CD4-positive, alpha-beta T cell treated with Interleukin-1 beta for 1 hour (primary cell): Measurements from ENCODE around the gene HTT.

ENCODE experiments used
- DNase-seq, 2 donors: peaks; one replicate each; pipeline ENCODE4 v3.0.0-alpha.2; 2020 to 2022

Gene HTT

DNA sequence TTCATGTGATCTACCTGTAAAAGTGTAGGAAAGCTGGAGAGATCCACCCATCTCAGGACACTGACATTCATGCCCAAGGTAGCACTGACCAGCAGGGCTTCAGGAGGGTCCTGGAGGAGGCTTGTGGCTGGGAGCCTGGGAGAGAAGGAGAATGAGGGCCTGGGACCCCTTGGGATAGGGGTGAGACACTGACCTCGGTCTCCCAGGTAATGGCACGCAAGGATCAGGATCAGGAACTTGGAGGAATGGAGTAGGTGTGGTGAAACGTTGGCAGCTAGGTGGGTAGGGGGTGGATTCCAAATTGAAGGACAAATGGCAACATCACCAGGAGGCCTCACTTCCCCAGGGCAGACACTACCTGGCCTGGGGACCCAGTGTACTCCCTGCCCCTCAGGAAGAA is 206.0 kb downstream of the HTT start:
- DNase-seq, result no peak

DNA sequence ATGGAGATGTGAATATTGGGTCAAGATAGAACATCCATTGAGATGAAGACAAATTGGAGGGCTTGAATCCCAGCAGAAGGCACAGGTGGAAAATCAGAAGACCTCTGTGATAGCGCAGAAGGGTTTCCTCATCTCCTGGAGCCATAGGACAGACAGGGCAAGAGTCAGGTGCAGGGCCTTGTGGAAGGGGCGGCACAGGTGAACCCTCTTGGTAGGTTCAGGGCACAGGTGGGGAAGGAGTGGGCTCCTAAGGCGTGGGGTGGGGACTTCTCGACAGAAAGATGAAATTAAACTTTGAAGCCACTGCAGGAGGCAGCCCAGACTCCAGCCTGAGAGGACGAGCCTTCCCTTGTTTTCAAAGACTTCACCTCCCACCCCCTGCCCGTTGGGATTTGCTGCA is 209.0 kb downstream of the HTT start:
- DNase-seq, result no peak

DNA sequence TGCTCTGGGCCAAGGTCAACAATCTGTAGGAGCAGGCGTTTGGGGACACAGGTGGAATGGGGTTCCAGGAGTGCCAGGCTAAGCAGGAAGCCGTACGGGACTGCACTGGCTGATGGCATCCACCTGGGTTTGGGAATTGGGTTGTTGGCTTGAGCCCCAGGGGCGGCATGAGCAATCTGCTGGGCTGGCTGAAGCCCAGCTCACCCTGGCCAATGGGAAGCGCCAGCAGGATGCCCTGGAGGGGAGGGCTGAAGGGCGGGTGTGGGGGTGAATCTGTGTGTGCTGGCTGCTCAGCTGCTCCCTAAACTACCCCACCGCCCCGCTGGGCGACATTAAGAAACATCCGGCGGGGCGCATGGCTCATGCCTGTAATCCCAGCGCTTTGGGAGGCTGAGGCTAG is 209.4 kb downstream of the HTT start:
- DNase-seq, result no peak

DNA sequence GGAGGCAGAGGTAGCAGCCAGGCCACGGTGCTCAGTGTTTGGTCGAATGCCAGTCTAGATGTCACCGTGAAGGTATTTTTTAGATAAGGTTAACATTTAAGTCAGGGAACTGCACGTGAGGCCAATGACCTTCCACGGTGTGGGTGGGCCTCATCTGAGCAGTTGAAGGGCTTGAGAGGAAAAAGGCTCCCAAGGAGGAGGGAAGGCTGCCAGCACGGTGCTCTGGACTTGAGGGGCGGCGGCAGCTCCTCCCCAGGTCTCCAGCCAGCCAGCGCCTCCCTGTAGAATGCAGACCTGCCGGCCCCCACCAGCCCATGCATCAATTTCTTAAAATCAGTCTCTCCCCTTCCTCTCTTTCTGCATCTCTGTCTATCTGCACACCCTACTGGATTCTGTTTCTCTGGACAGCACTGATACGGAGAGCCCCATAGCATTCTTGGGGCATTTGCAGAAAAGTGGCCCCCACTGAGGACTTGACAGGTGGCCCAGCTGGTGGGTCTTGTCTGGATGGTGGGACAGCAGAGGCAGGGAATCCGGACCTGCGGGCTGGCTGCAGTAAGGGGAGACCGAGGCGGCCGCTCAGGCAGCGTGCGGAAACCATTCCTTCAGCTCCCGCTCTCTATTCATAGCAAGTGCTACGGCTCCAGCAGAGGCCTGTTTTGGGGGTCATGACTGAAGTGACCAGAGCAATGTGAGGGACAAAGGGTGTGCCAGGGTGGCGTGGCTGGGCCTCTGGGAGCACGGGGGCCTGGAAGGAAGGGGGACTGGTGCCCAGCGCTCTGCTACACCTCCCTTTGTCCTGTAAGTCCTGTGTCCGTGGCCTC is 210.5 kb downstream of the HTT start:
- DNase-seq, result no peak

DNA sequence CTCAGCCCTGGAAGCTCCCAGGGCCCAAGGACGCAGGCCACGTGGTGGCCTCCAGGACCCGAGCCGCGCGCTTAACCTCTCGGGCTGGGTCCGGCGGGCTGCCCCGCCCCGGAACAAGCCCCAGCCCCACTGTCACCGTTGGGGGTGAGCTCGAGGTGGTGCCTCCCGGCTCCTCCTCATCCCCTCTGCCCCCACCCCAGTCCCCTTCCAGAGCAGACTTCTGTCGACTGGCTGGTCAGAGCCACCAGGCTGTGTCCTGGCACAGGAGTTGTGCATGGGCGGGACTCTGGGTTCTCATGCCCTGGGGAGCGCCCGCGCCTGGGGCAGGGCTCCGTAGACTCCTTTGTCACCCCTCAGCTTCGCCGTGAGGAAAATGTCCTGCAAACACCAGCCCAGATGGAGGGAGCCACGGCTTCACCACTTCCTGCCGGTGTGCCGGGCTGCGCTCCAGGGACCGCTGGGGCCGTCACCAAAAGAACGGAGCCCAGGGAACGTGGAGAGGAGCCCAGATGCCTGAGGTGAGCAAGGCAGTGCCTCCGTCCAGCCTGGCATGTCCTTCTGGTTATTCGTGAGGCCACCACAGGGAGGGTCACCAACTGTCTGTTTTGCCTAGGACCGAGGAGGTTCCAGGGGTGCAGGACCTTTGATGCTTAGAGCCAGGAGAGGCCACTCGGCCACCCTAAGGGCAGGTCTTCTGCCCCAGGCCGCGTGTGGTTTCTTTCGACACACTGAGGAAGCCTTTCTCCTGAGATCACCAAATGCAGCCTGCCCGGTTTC is 211.3 kb downstream of the HTT start:
- peak in 1 of 2 donors; percentile 69 for DNase-seq

DNA sequence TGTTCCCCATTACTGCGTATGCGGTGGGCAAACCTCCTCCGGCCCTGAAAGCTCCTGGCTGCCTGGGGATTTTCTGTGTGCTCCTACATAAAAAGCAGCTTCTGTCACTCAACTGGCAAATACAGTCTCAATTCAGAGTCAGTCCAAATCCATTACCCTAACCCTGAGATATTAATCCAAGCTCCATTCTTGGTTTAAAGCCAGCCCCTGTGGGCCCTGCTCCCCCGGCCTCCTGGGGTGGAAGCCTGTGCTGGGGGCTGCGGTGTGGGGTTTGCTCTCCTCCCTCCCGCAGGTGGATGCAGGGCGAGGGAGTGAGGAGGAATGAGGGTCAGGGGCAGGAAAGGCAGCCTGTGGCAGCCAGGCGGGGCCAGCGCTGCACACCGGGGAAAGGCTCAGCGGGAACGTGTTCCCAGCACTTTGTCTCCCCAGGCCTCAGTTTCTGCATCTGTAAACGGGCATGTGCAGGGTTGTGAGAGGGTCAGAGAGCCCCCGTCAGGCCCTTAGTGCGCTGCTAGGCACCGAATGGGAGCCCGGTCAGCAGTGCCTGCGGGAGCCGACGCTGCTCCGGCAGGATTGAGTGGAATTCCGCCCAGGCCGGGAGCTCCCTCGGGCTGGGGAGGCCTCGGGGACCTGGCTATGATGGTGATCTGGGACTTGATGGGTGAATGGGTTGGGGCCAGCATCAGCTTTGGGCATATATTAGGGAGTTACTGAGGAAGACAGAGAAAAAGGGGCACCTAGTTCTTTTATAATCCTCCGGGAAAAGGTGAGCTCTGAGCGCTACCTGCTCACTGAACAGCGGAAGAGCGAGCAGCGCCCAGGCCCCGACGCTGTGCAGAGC is 212.1 kb downstream of the HTT start:
- no peak for DNase-seq

DNA sequence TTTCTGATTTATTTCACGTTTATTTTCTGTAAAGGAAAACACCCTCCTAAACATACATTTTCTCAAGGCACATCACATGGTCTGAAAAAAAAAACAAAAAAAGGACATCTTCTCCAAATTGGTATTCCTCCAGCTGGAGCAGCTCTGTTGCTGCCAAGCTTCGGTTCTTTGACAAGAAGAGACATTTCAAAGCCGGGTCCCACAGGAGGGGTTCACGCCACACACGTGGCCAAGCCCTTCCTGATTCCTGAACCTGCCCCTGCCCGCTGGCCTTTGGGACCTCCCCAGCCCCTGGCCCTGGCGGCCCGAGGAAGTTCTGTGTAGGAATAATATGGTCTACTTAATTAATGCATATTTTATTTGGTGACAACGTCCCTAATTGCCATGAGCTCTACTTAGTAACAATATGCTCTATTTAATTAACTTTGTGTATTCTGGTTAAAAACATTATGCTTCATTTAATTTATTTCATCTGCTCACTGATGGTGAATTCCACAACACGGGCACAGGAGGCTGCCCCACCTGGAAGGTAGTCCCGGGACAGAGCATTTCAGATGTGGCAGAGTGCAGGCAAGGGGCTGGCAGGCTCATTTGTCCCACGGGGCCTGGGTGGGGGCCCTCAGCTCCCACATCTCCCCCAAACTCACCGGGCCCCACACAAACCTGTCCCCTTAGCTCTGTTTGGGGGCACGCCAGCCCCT is 212.9 kb downstream of the HTT start:
- no peak for DNase-seq

DNA sequence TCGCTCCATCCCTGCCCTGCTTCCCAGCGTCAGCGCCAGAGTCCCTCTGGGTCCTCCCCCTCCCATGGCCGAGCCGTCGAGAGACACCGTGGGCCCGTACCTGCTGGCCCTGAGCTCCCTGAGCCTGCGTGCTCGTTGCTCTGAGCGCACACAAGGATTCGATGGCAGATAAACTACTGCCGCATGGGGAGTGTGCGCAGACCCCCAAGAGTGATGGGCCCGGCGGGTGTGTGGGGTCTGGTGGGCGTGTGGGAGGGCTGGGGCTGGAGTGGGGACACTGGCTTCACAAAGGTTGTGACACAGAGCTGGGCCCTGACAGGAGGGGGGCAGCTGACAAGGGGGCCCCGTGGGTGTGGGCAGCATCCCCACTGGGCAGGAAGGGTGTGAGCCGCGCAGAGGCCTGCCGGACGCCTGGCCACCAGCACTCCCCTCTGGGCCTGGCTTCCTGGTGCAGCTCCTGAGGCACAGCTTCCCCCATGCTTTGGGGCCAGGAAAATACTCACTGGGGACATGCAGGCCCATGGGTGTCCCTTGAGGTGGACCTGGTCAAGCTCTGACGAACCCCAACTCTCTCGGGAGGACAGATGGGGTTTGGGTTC is 213.6 kb downstream of the HTT start:
- no peak for DNase-seq

DNA sequence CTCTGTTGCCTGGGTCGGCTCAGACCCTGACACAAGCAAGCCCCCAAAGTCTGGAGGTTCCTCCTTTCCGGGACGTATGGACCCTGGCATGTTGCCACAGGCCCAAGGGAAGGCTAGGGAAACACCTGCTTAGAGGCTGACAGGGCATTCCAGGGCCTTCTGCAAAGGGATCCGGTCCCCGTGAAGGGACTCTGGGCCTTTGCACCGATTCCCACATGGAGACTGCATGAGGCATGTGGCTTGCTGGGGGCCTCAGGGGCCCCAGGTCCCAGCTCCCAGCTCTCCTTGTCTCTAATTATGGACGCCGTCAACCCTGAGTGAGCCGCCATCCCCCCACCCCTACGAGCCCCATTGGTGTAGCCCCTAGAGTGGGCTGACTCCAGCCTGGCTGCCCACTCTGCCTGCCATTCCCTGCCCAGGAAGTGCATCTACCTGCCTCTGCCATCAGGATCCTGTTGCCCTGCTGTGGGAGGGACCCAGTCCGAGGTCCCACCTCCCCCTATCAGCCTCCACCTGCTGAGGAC is 214.2 kb downstream of the HTT start:
- DNase-seq, result no peak

DNA sequence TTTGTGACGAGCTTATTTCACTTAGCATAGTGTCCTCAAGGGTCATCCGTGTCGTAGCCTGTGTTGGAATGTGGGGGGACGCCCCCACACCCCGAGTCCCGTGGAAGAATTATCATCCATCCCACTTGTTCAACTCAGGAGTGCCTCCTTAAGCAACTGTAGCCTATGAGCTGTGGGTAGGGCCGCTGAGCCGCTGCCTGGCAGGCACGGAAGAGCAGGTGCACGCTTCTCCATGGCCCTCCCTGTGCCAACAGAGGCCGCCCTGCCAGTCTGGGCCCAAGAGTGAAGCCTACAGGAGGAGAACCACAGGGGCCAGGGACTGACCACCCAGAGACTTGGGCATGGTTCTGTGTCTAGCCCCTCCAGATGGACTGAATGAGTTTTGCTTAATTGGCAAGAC is 216.0 kb downstream of the HTT start:
- no peak for DNase-seq

DNA sequence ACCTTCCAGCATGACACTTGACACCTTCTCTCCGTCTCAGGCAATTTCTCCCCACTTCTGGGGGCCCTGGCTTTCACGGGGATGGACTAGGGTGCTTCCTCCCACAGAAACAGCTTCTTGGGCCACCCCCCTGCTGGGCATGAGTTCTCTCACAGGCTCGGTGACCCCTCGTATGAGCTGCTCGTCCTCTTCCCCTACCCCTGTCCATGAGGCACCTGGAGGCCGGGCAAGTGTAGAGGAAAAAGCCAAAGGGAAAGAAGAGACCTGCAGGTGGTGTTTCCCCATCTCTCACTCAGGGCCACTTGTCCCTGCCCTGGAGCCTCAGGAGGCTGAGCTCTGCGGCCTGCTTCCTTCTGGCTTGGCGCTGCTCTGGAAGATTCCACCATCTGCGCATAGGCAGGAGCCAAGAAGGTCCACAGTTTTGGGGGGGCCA is 216.4 kb downstream of the HTT start:
- DNase-seq, result no peak

DNA sequence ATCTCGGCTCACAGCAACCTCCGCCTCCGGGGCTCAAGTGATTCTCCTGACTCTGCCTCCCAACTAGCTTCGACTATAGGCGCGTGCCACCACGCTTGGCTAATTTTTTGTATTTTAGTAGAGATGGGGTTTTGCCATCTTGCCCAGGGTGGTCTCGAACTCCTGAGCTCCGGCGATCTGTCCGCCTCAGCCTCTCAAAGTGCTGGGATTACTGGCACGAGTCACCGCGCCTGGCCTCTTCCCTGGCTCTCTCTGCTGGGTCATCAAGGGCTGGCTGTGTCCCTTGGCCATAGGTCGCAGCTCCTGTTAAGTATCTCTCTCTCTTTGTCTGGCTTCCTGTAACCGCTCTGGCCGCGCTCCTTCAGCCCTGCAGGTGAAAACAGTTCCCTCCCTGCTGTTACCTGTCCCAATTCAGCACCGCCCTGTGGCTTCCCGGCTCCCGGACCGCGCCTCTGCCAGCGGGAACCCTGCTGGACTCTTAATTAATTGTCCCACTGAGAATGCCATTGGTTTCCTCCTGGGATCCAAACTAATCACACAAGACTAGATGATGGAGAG is 217.0 kb downstream of the HTT start:
- no peak for DNase-seq

DNA sequence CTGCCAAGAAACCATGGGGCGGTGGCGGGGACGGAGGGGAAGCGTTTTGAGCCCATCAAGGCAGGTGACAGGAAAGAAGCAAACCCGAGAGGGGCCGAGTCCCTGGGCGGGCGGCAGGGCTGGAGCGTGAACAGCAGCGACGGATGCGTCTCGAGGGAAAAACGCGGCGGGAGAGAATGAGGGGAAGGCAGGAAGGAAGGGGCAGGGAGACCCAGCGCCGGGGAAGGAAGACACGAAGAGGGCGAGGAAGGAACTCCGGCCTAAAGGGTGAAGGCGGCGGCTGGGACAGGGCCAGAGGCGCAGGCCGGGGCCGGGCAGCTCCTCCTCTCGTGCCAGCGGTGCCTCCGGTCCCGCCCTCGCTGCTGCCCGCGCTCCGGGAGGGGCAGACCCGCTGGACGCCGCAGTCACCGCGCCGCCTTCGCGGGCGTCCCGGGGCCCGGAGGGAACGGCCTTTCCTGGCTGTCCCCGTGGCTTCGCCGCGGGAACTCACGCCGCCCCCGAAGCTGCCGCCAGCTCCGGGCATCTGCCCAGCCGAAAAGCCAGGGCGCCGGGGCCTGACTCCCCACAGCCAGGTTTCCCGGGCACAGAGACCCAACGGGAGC is 217.6 kb downstream of the HTT start:
- peak; percentile 13 to 38 for DNase-seq

DNA sequence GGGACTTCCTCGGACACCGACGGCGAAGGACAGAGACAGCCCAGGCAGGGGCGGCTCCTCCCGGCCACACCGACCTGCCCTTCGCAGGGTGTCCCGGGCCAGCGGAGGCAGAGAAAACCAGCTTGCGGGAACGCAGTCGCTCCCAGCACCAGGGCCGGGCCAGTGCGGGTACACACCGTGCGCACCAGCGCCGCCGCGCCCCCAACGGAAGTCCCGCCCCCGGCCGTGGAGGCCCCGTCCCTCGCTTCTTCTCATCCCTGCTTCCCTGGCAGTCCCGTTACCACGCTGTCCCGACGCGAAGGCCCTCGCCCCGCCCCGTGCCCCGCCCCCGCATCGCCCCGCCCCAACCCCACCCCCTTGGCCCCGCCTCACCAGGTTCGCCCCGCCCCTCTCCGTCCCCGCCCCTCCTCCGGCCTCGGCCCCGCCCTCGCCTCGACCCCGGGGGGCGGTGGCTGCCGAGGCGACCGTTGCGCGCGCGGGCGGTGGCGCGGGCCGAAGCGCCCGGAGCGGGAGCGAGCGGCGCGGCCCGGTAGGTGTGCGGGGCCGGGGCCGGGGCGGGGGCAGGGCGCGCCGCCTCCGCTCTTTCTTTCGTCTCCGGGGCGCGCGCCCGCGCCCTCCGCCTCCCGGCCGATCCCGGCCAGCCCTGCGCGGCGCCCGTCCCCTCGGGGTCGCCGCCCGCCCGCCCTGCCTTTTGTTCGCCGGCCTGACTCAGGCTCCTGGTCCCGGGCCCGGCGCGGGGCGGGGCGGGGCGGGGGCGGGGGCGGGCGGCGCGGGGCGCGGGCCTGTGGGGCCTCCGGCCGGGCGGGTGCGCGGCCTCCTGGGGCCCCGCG is 218.3 kb downstream of the HTT start, which contains the start of gene RGS12:
Gene RGS12, plus strand, starts transcription at position 451 of the 830 bp plus-strand sequence. CDS start 23,150 bp downstream, outside the sequence.
- DNase-seq, result peak; percentile 88
